Measurements from ENCODE around the gene ANXA2. TPM values are rescaled to one million over a fixed set of nuclear protein-coding genes. Genes with fewer than 3 reads are reported as not detected.
"Not testable (repeated sequence)": the region's sequence is repeated elsewhere in the genome, so short reads cannot be mapped to it uniquely, and the experiment has no call there.

Gene ANXA2
- total RNA-seq, 3 donors from 2014 or later, result 376 to 796 (median 757) TPM

DNA sequence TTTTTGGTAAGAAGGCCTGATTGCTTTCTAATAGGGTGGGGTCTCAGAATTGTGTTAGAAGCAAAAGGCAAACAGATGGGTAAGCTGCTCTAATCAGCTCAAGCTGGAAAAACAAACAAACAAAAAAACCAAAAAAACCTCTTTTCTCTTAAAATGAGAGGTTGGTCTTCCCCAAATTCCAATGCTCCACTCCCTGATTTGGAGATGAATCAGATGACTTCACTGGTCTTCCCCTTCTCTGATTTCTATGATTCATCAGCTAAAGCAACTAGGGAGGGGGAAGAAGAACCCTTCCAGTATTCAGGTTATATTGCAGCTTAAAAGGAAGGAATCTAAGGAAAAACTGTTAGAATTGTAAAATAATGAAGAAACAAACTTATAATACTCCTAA is 9.6 kb upstream of the ANXA2 start:
- ATAC-seq, result no peak

DNA sequence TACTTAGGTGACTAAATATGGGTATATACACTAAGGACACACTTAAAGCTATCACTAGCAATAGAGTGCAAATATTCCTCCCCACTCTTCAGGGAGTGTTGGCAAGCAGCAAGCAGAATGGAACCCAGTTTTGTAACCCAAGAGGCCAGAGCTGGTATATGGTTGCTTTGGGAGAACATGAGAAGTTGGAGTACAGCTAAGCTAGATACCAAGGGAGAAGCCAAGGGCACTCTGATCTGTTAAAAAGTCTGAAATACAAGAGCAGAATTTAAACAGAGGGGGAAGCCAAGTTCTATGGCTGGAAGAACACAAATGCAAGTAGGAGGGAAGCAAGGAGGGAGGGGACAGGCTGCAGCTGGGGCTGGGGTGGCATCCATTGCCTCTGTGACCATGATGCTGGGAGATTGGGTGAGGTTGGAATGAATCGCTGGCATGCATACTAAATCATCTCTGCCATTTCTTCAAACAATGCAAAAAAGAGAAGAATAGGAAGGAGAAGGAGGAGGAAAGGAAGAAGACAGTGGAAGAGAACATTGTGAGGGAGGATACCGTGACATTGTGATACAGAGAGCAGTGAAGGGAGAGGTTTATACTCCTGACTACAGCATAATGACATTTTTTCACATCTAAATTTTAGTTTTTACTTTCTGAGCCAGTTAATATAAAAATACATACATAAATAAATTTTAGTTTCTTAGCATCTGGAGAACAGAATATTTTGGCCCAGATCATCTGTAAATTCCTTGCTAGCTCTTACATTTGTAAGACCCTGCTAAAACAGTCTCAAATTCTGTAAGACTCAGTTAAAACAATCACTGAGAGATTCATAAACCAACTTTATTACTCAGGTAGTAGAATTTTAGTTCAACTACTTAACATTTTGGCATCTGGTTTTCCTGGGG is 9.0 kb upstream of the ANXA2 start:
- ATAC-seq (no peak), DNase-seq (no peak)
- H3K9me3 ChIP-seq, result no peaks in the 10 kb centered on the region
- H3K4me1 ChIP-seq (ENCODE audit: low read depth), result peaks cover 23% of the 10 kb centered on the region
- intact Hi-C loops (cut with DNase I, micrococcal nuclease), result no loop called here
- H3K36me3 ChIP-seq (ENCODE audit: low read depth), result no peaks in the 10 kb centered on the region
- TF ChIP-seq, protein P1, sequence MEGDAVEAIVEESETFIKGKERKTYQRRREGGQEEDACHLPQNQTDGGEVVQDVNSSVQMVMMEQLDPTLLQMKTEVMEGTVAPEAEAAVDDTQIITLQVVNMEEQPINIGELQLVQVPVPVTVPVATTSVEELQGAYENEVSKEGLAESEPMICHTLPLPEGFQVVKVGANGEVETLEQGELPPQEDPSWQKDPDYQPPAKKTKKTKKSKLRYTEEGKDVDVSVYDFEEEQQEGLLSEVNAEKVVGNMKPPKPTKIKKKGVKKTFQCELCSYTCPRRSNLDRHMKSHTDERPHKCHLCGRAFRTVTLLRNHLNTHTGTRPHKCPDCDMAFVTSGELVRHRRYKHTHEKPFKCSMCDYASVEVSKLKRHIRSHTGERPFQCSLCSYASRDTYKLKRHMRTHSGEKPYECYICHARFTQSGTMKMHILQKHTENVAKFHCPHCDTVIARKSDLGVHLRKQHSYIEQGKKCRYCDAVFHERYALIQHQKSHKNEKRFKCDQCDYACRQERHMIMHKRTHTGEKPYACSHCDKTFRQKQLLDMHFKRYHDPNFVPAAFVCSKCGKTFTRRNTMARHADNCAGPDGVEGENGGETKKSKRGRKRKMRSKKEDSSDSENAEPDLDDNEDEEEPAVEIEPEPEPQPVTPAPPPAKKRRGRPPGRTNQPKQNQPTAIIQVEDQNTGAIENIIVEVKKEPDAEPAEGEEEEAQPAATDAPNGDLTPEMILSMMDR (IDR thresholded peaks at IDR 0.05), result no peak
- no peak overlapping the region for H3K4me3 ChIP-seq

More for the DNA sequence above, 9.6 kb upstream of the ANXA2 start:
- peaks cover 19% of the 10 kb centered on the region for H3K4me1 ChIP-seq (ENCODE audit: low read depth)
- no peaks in the 10 kb centered on the region for H3K9me3 ChIP-seq
- H3K36me3 ChIP-seq (ENCODE audit: low read depth), result no peaks in the 10 kb centered on the region
- TF ChIP-seq, protein P1 (IDR thresholded peaks at IDR 0.05), result no peak
- DNase-seq, result no peak
- H3K4me3 ChIP-seq, result no peak overlapping the region
- intact Hi-C loops (cut with DNase I, micrococcal nuclease), result no loop called here

DNA sequence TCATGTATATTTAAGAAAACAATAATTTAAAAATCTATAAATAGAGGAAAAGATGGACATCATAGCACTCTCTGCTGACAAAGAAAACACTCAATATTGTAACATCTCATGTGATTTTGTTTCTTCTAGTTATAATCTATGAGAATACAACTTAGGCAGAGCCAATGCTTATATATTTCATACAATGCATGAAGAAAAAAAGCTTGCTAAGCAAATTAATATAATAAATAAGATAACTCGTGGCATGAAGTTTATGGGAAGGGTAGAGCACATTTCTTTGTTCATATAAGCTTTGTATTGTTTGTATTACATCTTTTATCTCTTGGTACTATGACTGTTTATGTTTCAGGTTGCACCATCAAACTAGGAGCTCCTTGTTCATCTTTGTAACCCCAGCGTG is 7.6 kb upstream of the ANXA2 start:
- H3K36me3 ChIP-seq (ENCODE audit: low read depth), result no peaks in the 10 kb centered on the region
- H3K4me1 ChIP-seq (ENCODE audit: low read depth), result peaks cover 23% of the 10 kb centered on the region
- DNase-seq, result no peak
- TF ChIP-seq, protein P1 (IDR thresholded peaks at IDR 0.05), result no peak
- H3K4me3 ChIP-seq, result no peak overlapping the region
- intact Hi-C loops (cut with DNase I, micrococcal nuclease), result no loop called here
- no peak for ATAC-seq
- H3K9me3 ChIP-seq, result no peaks in the 10 kb centered on the region

DNA sequence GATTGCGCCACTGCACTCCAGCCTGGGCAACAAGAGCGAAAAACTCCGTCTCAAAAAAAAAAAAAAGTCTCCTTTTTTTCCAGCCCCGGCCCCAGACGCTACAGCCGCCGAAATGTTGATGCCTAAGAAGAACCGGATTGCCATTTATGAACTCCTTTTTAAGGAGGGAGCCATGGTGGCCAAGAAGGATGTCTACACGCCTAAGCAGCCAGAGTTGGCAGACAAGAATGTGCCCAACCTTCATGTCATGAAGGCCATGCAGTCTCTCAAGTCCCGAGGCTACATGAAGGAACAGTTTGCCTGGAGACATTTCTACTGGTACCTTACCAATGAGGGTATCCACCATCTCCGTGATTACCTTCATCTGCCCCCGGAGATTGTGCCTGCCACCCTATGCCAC is 6.6 kb upstream of the ANXA2 start:
- intact Hi-C loops (cut with DNase I, micrococcal nuclease); ATAC-seq; H3K36me3 ChIP-seq (ENCODE audit: low read depth); H3K9me3 ChIP-seq; DNase-seq; H3K4me3 ChIP-seq: not testable (repeated sequence)
- H3K4me1 ChIP-seq (ENCODE audit: low read depth), result peaks cover 23% of the 10 kb centered on the region

DNA sequence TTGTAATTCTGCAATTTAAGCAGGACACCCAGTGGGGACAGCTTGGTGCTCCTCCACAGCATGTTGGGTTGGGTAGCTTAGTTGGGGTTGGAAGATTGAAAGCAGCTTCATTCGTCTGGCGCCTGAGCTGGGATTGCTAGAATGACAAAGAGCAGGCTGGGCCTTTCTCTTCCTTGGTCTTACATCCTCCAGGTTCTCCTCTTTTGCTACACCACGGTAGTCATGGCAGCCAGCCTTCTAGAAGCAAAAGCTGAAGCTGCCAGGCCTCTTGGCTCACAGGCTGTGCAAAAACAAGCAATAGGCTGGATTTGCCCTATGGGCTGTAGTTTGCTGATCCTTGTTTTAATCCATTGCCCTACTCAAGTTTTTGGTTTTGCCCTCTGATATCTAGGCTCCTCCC is 3.2 kb upstream of the ANXA2 start:
- DNase-seq (no peak), ATAC-seq (no peak)
- intact Hi-C loops (cut with DNase I, micrococcal nuclease), result no loop called here
- Histone ChIP-seq H3K4me3 (no peak overlapping the region), H3K36me3 (ENCODE audit: low read depth) (no peaks in the 10 kb centered on the region), H3K4me1 (ENCODE audit: low read depth) (peaks cover 11% of the 10 kb centered on the region), H3K9me3 (no peaks in the 10 kb centered on the region)
- TF ChIP-seq, protein P1 (IDR thresholded peaks at IDR 0.05), result no peak

DNA sequence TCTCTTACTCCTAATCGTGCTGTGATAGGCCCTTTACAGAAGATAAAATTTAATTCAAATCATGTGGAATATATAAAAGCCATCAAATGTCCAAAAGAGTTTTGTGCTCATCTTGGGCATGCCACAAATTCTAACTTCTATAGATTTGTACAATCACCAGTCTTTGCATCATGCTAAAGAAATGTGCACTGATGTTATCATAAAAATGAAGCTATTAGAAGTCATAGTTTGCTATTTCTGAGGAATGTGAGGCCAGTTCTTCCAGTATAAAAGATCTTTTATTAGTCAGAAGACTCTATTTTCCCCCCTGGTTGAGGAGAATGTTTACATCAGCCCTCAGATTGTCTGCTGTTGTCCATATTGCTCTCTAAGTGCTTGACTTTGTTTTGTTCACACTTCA is 2.1 kb upstream of the ANXA2 start:
- Histone ChIP-seq H3K4me1 (ENCODE audit: low read depth) (peaks cover 21% of the 10 kb centered on the region), H3K36me3 (ENCODE audit: low read depth) (no peaks in the 10 kb centered on the region), H3K4me3 (no peak overlapping the region), H3K9me3 (no peaks in the 10 kb centered on the region)
- DNase-seq, result no peak
- no peak for ATAC-seq
- TF ChIP-seq, protein P1 (IDR thresholded peaks at IDR 0.05), result no peak
- intact Hi-C loops (cut with DNase I, micrococcal nuclease), result no loop called here
